H1 (cell line): ENCODE data around the gene TMX2. TPM values are rescaled to one million over a fixed set of nuclear protein-coding genes. Genes with fewer than 3 reads are reported as not detected.

Experiments
- CTCF ChIA-PET: fragments of 300-600 bp; sonication (Branson Sonifier 250); formaldehyde crosslinking; loops from one replicate; lab custom pipeline; 2021; ENCODE audit not compliant: partially characterized antibody; lab: Charles Lee
- POLR2A ChIA-PET: fragments of 300-600 bp; sonication (Branson Sonifier 250); formaldehyde crosslinking; loops from one replicate; lab custom pipeline; 2021; ENCODE audit warnings: inconsistent platforms; ENCODE audit not compliant: partially characterized antibody; lab: Charles Lee
- DNase-seq, 2 experiments: peaks; one replicate each; pipeline versions ENCODE4 v3.0.0 to v3.0.0-alpha.2; 2010 to 2022; ENCODE audit warnings: low spot score in 2 of 2, low read depth in 1 of 2, mixed read lengths in 1 of 2
- FAIRE-seq: peaks from 2 replicates; lab custom pipeline; 2011; peaks lifted over from hg19 to GRCh38; lab: Jason Lieb, UNC
- H2AFZ ChIP-seq: 2 replicates; pipeline ENCODE4 v1.8.1; 2012; ENCODE audit warnings: low read length, inconsistent platforms
- H2AK5ac ChIP-seq: 2 replicates; pipeline ENCODE4 v1.6.1; 2013; ENCODE audit warnings: low read depth, low read length
- H2BK120ac ChIP-seq: replicated peaks from 2 replicates; pipeline ENCODE3; 2013; ENCODE audit warnings: low read depth, low read length, inconsistent platforms
- H2BK12ac ChIP-seq: 2 replicates; pipeline ENCODE4 v1.6.1; 2013; ENCODE audit warnings: low read depth, low read length
- H2BK15ac ChIP-seq: 2 replicates; pipeline ENCODE4 v1.6.1; 2013; ENCODE audit warnings: low read length
- H2BK20ac ChIP-seq: 2 replicates; pipeline ENCODE4 v1.6.1; 2013; ENCODE audit warnings: low read length
- H2BK5ac ChIP-seq: 2 replicates; pipeline ENCODE4 v1.6.1; 2013; ENCODE audit warnings: low read depth, low read length
- H3K14ac ChIP-seq: 2 replicates; pipeline ENCODE4 v1.6.1; 2013; ENCODE audit warnings: inconsistent platforms; ENCODE audit not compliant: insufficient read length
- H3K18ac ChIP-seq: 2 replicates; pipeline ENCODE4 v1.6.1; 2013; ENCODE audit warnings: low read length; ENCODE audit errors: extremely low read depth
- H3K23ac ChIP-seq: 2 replicates; pipeline ENCODE4 v1.6.1; 2013; ENCODE audit warnings: inconsistent platforms; ENCODE audit not compliant: insufficient read length
- H3K23me2 ChIP-seq: 2 replicates; pipeline ENCODE4 v1.6.1; 2013; ENCODE audit warnings: low read depth, low read length
- H3K27ac ChIP-seq: 2 replicates; pipeline ENCODE4 v1.6.1; 2011; ENCODE audit warnings: low read depth, low read length, inconsistent platforms
- H3K27me3 ChIP-seq, 4 experiments: replicated peaks in 1 of 4; 1 replicate in 1 of 4; 2 replicates in 3 of 4; pipeline versions ENCODE4 v1.6.1 to v1.8.1; 2011 to 2013; ENCODE audit warnings: low read length in 3 of 4, mild to moderate bottlenecking in 3 of 4, inconsistent platforms in 2 of 4, mixed read lengths in 2 of 4, moderate library complexity in 1 of 4; ENCODE audit not compliant: control insufficient read depth in 3 of 4, insufficient read depth in 3 of 4; ENCODE audit errors: extremely low read depth in 1 of 4
- H3K36me3 ChIP-seq, 4 experiments: 2 replicates each; pipeline versions ENCODE4 v1.6.1 to v1.8.1; 2011 to 2013; ENCODE audit warnings: mild to moderate bottlenecking in 4 of 4, low read length in 3 of 4, moderate library complexity in 2 of 4, control low read depth in 1 of 4, inconsistent platforms in 1 of 4; ENCODE audit not compliant: insufficient read depth in 4 of 4, control insufficient read depth in 2 of 4
- H3K4ac ChIP-seq: replicated peaks from 2 replicates; pipeline ENCODE3; 2013; ENCODE audit warnings: low read length, low read depth, mixed read lengths, inconsistent platforms; ENCODE audit not compliant: insufficient read length
- H3K4me1 ChIP-seq, 4 experiments: replicated peaks in 1 of 4; 1 replicate in 1 of 4; 2 replicates in 3 of 4; pipeline versions ENCODE4 v1.6.1 to v1.8.1; 2011 to 2013; ENCODE audit warnings: low read length in 3 of 4, inconsistent platforms in 2 of 4, mixed read lengths in 1 of 4; ENCODE audit not compliant: insufficient read depth in 4 of 4, control insufficient read depth in 3 of 4
- H3K4me2 ChIP-seq, 2 experiments: 2 replicates each; pipeline versions ENCODE4 v1.6.1 to v1.8.1; 2011 to 2013; ENCODE audit warnings: low read depth in 2 of 2, low read length in 2 of 2, control low read depth in 1 of 2, inconsistent platforms in 1 of 2, mild to moderate bottlenecking in 1 of 2; ENCODE audit not compliant: insufficient read depth in 1 of 2
- H3K4me3 ChIP-seq, 4 experiments: fragments of 200-600, 300-600 bp in 1 of 4; sonication (generic), shearing (Covaris generic), sonication (Bioruptor Twin) in 1 of 4; 2 replicates each; pipeline versions ENCODE4 v1.5.1 to v1.8.1; 2011 to 2016; ENCODE audit warnings: low read length in 4 of 4, low read depth in 3 of 4, control low read depth in 2 of 4, inconsistent platforms in 2 of 4, mild to moderate bottlenecking in 2 of 4, mixed read lengths in 1 of 4, moderate library complexity in 1 of 4; ENCODE audit not compliant: insufficient read depth in 2 of 4; ENCODE audit errors: extremely low read depth in 1 of 4
- H3K56ac ChIP-seq: replicated peaks from 2 replicates; pipeline ENCODE3; 2013; ENCODE audit warnings: low read depth, mild to moderate bottlenecking, mixed read lengths, low read length, inconsistent platforms; ENCODE audit not compliant: insufficient read length
- H3K79me1 ChIP-seq: 2 replicates; pipeline ENCODE4 v1.6.1; 2013; ENCODE audit warnings: low read depth, low read length, control low read depth
- H3K79me2 ChIP-seq, 2 experiments: 2 replicates each; pipeline versions ENCODE4 v1.6.1 to v1.8.1; 2012 to 2013; ENCODE audit warnings: low read length in 2 of 2, mild to moderate bottlenecking in 2 of 2, inconsistent platforms in 1 of 2; ENCODE audit not compliant: insufficient read depth in 2 of 2, control insufficient read depth in 1 of 2
- H3K9ac ChIP-seq, 4 experiments: replicated peaks in 1 of 4; 1 replicate in 1 of 4; 2 replicates in 3 of 4; pipeline versions ENCODE4 v1.6.1 to v1.8.1; 2011 to 2013; ENCODE audit warnings: low read depth in 3 of 4, low read length in 3 of 4, control low read depth in 2 of 4, mild to moderate bottlenecking in 2 of 4, moderate library complexity in 2 of 4, inconsistent platforms in 1 of 4; ENCODE audit errors: extremely low read depth in 1 of 4
- H3K9me3 ChIP-seq, 2 experiments: 2 replicates each; pipeline versions ENCODE4 v1.6.1 to v1.8.1; 2012 to 2013; ENCODE audit warnings: mild to moderate bottlenecking in 2 of 2, moderate library complexity in 2 of 2, control low read depth in 1 of 2, inconsistent platforms in 1 of 2, low read depth in 1 of 2, low read length in 1 of 2, mixed read lengths in 1 of 2; ENCODE audit not compliant: insufficient read depth in 2 of 2
- H4K20me1 ChIP-seq, 2 experiments: replicated peaks in 1 of 2; 2 replicates each; pipeline versions ENCODE3 to v1.8.1; 2011 to 2013; ENCODE audit warnings: inconsistent platforms in 2 of 2, low read length in 2 of 2, mild to moderate bottlenecking in 1 of 2; ENCODE audit not compliant: insufficient read depth in 2 of 2, control insufficient read depth in 1 of 2
- H4K5ac ChIP-seq: 2 replicates; pipeline ENCODE4 v1.6.1; 2013; ENCODE audit warnings: low read length, low read depth, mixed read lengths, inconsistent platforms; ENCODE audit not compliant: insufficient read length
- H4K8ac ChIP-seq: 2 replicates; pipeline ENCODE4 v1.8.0; 2013; ENCODE audit warnings: mild to moderate bottlenecking, moderate library complexity, low read length, inconsistent platforms; ENCODE audit not compliant: insufficient read depth; ENCODE audit errors: extremely low read depth
- H4K91ac ChIP-seq: replicated peaks from 2 replicates; pipeline ENCODE3; 2013; ENCODE audit warnings: low read length, mixed read lengths, inconsistent platforms; ENCODE audit not compliant: insufficient read length
- CHD1 ChIP-seq: IDR thresholded peaks from 2 replicates; pipeline ENCODE4 v1.6.1; 2012; ENCODE audit warnings: low read depth, low read length, improper control_type of control experiment
- HDAC2 ChIP-seq, 2 experiments: fragments of 300-600 bp in 1 of 2; sonication (generic) in 1 of 2; IDR thresholded peaks; 2 replicates each; pipeline ENCODE4 v1.6.1; 2011 to 2012; ENCODE audit warnings: low read depth in 2 of 2, low read length in 2 of 2, mild to moderate bottlenecking in 2 of 2, moderate library complexity in 2 of 2, borderline replicate concordance in 1 of 2, inconsistent platforms in 1 of 2
- NANOG ChIP-seq: IDR thresholded peaks from 2 replicates; pipeline ENCODE4 v1.6.1; 2011; ENCODE audit warnings: low read length, low read depth, mild to moderate bottlenecking, inconsistent platforms; ENCODE audit not compliant: insufficient read depth, poor library complexity, severe bottlenecking
- PHF8 ChIP-seq: fragments of 200-600 bp; sonication (generic); conservative IDR thresholded peaks from 2 replicates; pipeline ENCODE4 v1.7.1; 2012; ENCODE audit warnings: low read depth, mild to moderate bottlenecking, inconsistent platforms, low read length, moderate library complexity
- RNF2 ChIP-seq: fragments of 200-900, 300-1000 bp; sonication (generic); IDR thresholded peaks from 2 replicates; pipeline ENCODE4 v1.7.1; 2016; ENCODE audit warnings: borderline replicate concordance, low read depth, mild to moderate bottlenecking, antibody characterized with exemption, low read length; ENCODE audit not compliant: poor library complexity, severe bottlenecking; ENCODE audit errors: missing control alignments
- SIN3A ChIP-seq, 2 experiments: IDR thresholded peaks in 1 of 2; conservative IDR thresholded peaks in 1 of 2; 2 replicates each; pipeline ENCODE4 v1.6.1; 2011 to 2012; ENCODE audit warnings: low read length in 2 of 2, improper control_type of control experiment in 1 of 2, low read depth in 1 of 2, mild to moderate bottlenecking in 1 of 2
- SP2 ChIP-seq: IDR thresholded peaks from 2 replicates; pipeline ENCODE4 v1.6.1; 2012; ENCODE audit warnings: mild to moderate bottlenecking, low read length, inconsistent platforms
- SP4 ChIP-seq: IDR thresholded peaks from 2 replicates; pipeline ENCODE4 v1.6.1; 2012; ENCODE audit warnings: low read length, inconsistent platforms
- TAF7 ChIP-seq: optimal IDR thresholded peaks from 2 replicates; pipeline ENCODE3; 2011; ENCODE audit warnings: low read depth, mild to moderate bottlenecking, inconsistent platforms, low read length, moderate library complexity, borderline replicate concordance
- TBP ChIP-seq: IDR thresholded peaks from 2 replicates; pipeline ENCODE4 v1.6.1; 2011; ENCODE audit warnings: low read depth, low read length, improper control_type of control experiment
- WGBS, 2 experiments: shearing (Covaris generic) in 1 of 2; methylation state at CpG; one replicate each; pipeline versions ENCODE4 v1.1.6 to v1.1.7; 2013 to 2015; ENCODE audit warnings: low lambda C conversion rate in 2 of 2, mixed read lengths in 2 of 2, inconsistent platforms in 1 of 2, low coverage in 1 of 2, missing lambda C conversion rate in 1 of 2; ENCODE audit not compliant: insufficient replicate concordance in 2 of 2, insufficient coverage in 1 of 2, insufficient read length in 1 of 2; ENCODE audit errors: extremely low coverage in 1 of 2, missing lambda C conversion rate in 1 of 2; 5-methylcytosine and 5-hydroxymethylcytosine counted together
- polyA plus RNA-seq, 7 experiments: library from polyadenylated mRNA; depleted of rRNA in 3 of 7; stranded (reverse) in 5 of 7; unstranded in 2 of 7; fragments of >200 nt in 5 of 7; fragments of 200-250 nt in 2 of 7; gene quantifications; 1 replicate in 5 of 7; 2 replicates in 1 of 7; 4 replicates in 1 of 7; pipeline versions ENCODE4 v1.2.1 to v1.2.3, GENCODE V29; 2011 to 2013; ENCODE audit warnings: missing spikeins in 2 of 7, mixed read lengths in 2 of 7
- total RNA-seq: library from RNA; stranded (reverse); fragmentation: NEBNext Ultra II Directional; extraction: Animal tissue kit (Norgen Biotek cat#: 25700); gene quantifications from 2 replicates; pipeline ENCODE4 v1.2.1, GENCODE V29; 2021

The TMX2 gene
- total and polyA plus RNA-seq, 2 of the 8 experiments (the other 6 are each of a cell fraction or from before 2014, with no cell fraction given): 70.4 to 100.0 TPM

DNA sequence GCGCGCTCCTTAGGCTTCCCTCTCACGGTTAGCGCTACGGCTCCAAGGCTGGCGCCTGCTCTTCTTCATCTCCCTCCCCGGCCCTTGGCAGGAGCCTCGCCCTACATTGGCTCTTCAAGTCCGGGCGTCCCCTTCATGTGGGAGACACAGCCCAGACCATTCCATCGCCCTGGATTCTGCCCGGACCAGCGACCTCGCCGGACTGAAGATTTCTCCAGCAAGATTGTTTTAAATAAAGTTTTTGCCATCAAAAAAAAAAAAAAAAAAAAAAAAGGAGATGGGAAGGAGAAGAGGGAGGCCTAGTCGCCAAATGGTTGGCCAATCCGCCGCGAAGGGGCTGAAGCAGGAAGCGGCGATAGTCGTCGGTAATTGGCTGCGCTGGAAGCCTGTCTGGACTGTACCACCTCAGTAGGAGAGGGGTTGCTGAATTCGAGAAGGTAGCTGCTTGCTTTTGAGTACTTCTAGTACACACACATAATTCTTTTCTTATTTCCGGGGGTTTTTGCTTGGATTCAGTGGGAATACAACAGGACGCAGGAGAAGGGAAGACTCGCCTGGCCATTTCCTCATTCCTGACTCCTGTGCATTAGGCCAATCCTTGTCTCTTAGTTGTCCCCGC, 45.2 kb upstream of the TMX2 start:
- ChIA-PET POLR2A (interaction anchor here (0.9 to 5.4 kb wide), 7 partner anchors 10 to 114 kb away, joined by 3 to 79 read pairs (median 7); partner anchors contain the start of genes CLP1, MED19, TMX2 and UBE2L6), CTCF (interaction anchor here (0.6 to 2.6 kb wide), 7 partner anchors 8 to 175 kb away, joined by 3 to 8 read pairs (median 4); no protein-coding TSS in a partner anchor)
- peak overlapping the region; percentile 84 for H2BK120ac ChIP-seq
- H2AFZ ChIP-seq: peak overlapping the region; percentile 89
- H3K9ac ChIP-seq: peak overlapping the region; percentile 80 to 99 (median 98)
- peak overlapping the region; percentile 99; the same call in 1 of the 2 replicates for H2BK12ac ChIP-seq
- H4K20me1 ChIP-seq: no peaks in the 10 kb centered on the region
- H3K56ac ChIP-seq: peak overlapping the region; percentile 90
- H3K4me1 ChIP-seq: peaks cover 0 to 7% (median 2%) of the 10 kb centered on the region in 4 experiments; a peak in 3 of 7 replicates
- no peak overlapping the region for H3K4ac ChIP-seq
- DNase-seq (peak; percentile 86 to 96), FAIRE-seq (peak; percentile 88)
- peak overlapping the region; percentile 78; the same call in 1 of the 2 replicates for H3K18ac ChIP-seq
- peak overlapping the region; percentile 99 for H2BK5ac ChIP-seq
- H3K27me3 ChIP-seq: no peaks in the 10 kb centered on the region
- peak overlapping the region; percentile 92; the same call in 1 of the 2 replicates for H2BK20ac ChIP-seq
- H4K8ac ChIP-seq: peak overlapping the region; percentile 90; the same call in 1 of the 2 replicates
- no peak overlapping the region for H3K14ac ChIP-seq
- H3K36me3 ChIP-seq: peaks cover 5 to 9% (median 5%) of the 10 kb centered on the region in 4 experiments
- no peaks in the 10 kb centered on the region for H3K9me3 ChIP-seq
- H3K27ac ChIP-seq: peak overlapping the region; percentile 99
- 0% methylated on average over 28 of the region's 29 CpGs; no CpG with 5 or more reads in 1 of the 2 experiments for WGBS, 2 experiments
- peaks cover 4% of the 10 kb centered on the region for H3K23me2 ChIP-seq
- no peaks in the 10 kb centered on the region for H3K79me1 ChIP-seq
- peak overlapping the region; percentile 97 for H4K91ac ChIP-seq
- no peak overlapping the region for H3K23ac ChIP-seq
- peak overlapping the region; percentile 82 to 87 for H3K4me2 ChIP-seq
- H3K79me2 ChIP-seq: peaks cover 9 to 36% of the 10 kb centered on the region in 2 experiments
- peak overlapping the region; percentile 97; the same call in 1 of the 2 replicates for H2BK15ac ChIP-seq
- H3K4me3 ChIP-seq: peak overlapping the region; percentile 90 to 95 (median 94)
- H4K5ac ChIP-seq: peak overlapping the region; percentile 89
- H2AK5ac ChIP-seq: no peak overlapping the region
- TF ChIP-seq SP4 (peak; percentile 60; the same call in 1 of the 2 replicates), HDAC2 (IDR thresholded peaks at IDR 0.05; ENCODE audit: borderline replicate concordance in 1 of 2, low read depth in 2 of 2, low read length in 2 of 2) (peak in 1 of 2 experiments; percentile 84; a peak in 1 of 4 replicates), SIN3A (conservative IDR thresholded peaks at IDR 0.05 in 1 of 2, IDR thresholded peaks at IDR 0.05 in 1 of 2; ENCODE audit: low read depth in 1 of 2, low read length in 2 of 2) (peak; percentile 59 to 68; a peak in 1 of 4 replicates), SP2 (peak; percentile 71), TAF7 (peak; percentile 27), CHD1 (peak; percentile 92), TBP (peak; percentile 53), PHF8 (peak; percentile 63), RNF2 (no peak), NANOG (no peak)
